Fibroblast of lung (primary cell): ENCODE data around the gene HGS.

Experiments used
- CTCF ChIP-seq, 2 donors: IDR thresholded peaks in 1 of 2; conservative IDR thresholded peaks in 1 of 2; 1 replicate in 1 of 2; 2 replicates in 1 of 2; pipeline ENCODE4 v1.5.1; 2011 to 2012; ENCODE audit warnings: low read length in 2 of 2, control low read depth in 1 of 2, inconsistent platforms in 1 of 2, low read depth in 1 of 2, mild to moderate bottlenecking in 1 of 2
- EZH2 ChIP-seq: IDR thresholded peaks from 2 replicates; pipeline ENCODE4 v1.5.1; 2012; ENCODE audit warnings: low read length, control low read depth, mild to moderate bottlenecking; ENCODE audit errors: missing control alignments

GRCh38 chr17:81660441-81660840, 23.4 kb upstream of the HGS start:
- TF ChIP-seq CTCF (conservative IDR thresholded peaks at IDR 0.05 in 1 of 2, IDR thresholded peaks at IDR 0.05 in 1 of 2; ENCODE audit: low read depth in 1 of 2, low read length in 2 of 2) (no peak), EZH2 (no peak)
